ENCODE measurements around the gene RTL10. TPM values are rescaled to one million over a fixed set of nuclear protein-coding genes. Genes with fewer than 3 reads are reported as not detected.

Gene RTL10
- total and polyA plus RNA-seq, 2 of the 4 experiments (the other 2 are of a cell fraction): 8.6 to 12.1 TPM

DNA sequence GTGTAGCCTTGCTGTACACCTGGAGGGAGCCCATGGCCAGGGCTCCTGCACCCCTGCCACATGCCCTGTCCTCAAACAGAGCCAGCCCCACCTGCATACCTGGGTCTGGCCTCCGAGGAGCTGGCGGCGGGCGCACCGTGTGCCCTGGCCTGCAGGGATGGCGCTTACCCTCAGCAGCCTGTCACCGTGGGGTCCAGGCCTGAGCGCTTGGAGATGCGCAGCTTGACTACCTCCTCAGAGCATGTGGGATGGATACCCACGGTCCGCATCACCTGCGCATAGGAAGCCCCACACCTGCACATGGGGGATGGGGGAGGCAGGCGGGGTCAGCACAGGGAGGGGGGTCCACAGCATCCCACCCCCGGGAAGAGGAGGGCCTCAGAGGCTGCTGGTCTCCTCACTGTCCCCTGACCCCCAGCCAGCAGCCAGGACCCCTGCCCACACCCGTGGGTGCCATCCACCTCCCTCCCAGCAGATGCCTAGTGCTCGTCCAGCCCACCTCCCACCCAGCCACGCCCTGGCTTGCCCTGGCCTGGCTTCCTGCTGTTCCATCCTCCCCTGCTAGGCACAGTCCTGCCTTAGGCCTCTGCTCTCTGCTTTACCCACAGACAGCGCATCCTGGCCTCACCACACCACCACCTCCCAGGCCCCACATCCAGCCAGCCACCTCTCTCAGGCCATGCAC is 22.4 kb upstream of the RTL10 start:
- intact Hi-C loops (cut with micrococcal nuclease) (no loop called here), in situ Hi-C loops (cut with MboI; ENCODE audit: low sequenced_read_pairs) (no loop called here), dilution Hi-C loops (cut with HindIII; ENCODE audit: low sequenced_read_pairs, unreplicated experiment) (no loop called here)
- 0 out of 2 replicates have a peak overlapping the region, but pooled peaks have one; percentile 1 for H3K14ac ChIP-seq (replicated peaks; ENCODE audit: low read depth, low read length)
- H3K18ac ChIP-seq (ENCODE audit: low read depth, low read length): no peak overlapping the region
- peak overlapping the region; percentile 88 for H2AK5ac ChIP-seq (ENCODE audit: low read depth, low read length)
- no peak overlapping the region; the same call in 1 of the 2 replicates for H3K27ac ChIP-seq (ENCODE audit: insufficient read depth, low read length)
- peak overlapping the region; percentile 5 for H2AFZ ChIP-seq (replicated peaks; ENCODE audit: low read length, poor library complexity)
- H3K9me3 ChIP-seq (ENCODE audit: control insufficient read depth, insufficient read depth, low read length): no peaks in the 10 kb centered on the region
- no peak overlapping the region for H3K4me2 ChIP-seq (ENCODE audit: low read depth, low read length)
- peak overlapping the region; percentile 92 for H2BK120ac ChIP-seq (ENCODE audit: low read depth, low read length)
- peak overlapping the region; percentile 83 for H2BK20ac ChIP-seq (ENCODE audit: low read depth, low read length)
- no peaks in the 10 kb centered on the region for H3K27me3 ChIP-seq (ENCODE audit: control insufficient read depth, insufficient read depth, low read length)
- peaks cover 4% of the 10 kb centered on the region for H4K20me1 ChIP-seq (ENCODE audit: insufficient read depth, low read length)
- no peak overlapping the region for H3K23ac ChIP-seq (ENCODE audit: low read depth, low read length)
- peaks cover 33% of the 10 kb centered on the region for H3K9me1 ChIP-seq (ENCODE audit: insufficient read depth, low read length)
- peak overlapping the region; percentile 74; the same call in 2 of the 3 replicates for H2BK15ac ChIP-seq (ENCODE audit: low read depth, low read length)
- H4K91ac ChIP-seq (ENCODE audit: insufficient read depth, low read depth, low read length): peak overlapping the region; percentile 96
- H3K56ac ChIP-seq (ENCODE audit: extremely low read depth, insufficient read depth, low read length): no peak overlapping the region
- ChIA-PET POLR2A (ENCODE audit: unreplicated experiment) (no interaction called here), CTCF (interaction anchor here (1.0 kb wide), 1 partner anchor 147 kb away, joined by 3 read pairs; no protein-coding TSS in a partner anchor)
- DNase-seq (no peak), ATAC-seq (ENCODE audit: low read depth) (no peak)
- no TSS peak for BruUV-seq (replicated peaks)
- no peak overlapping the region for H4K5ac ChIP-seq (ENCODE audit: low read depth, low read length)
- H3K79me1 ChIP-seq (ENCODE audit: low read depth in 1 of 2, low read length in 2 of 2): peaks cover 18 to 37% of the 10 kb centered on the region in 2 experiments
- H2AK9ac ChIP-seq (replicated peaks; ENCODE audit: low read depth, low read length, poor library complexity): peak overlapping the region; percentile 77
- H3K4me3 ChIP-seq (ENCODE audit: insufficient read depth, low read depth, low read length): no peak overlapping the region
- H2BK5ac ChIP-seq (ENCODE audit: low read depth, low read length, poor library complexity, severe bottlenecking): peak overlapping the region; percentile 42
- peak overlapping the region; percentile 86 for H3K4ac ChIP-seq (ENCODE audit: low read depth, low read length)
- H3K36me3 ChIP-seq (ENCODE audit: control insufficient read depth, insufficient read depth, low read length): peaks cover 1% of the 10 kb centered on the region; the same call in 1 of the 2 replicates
- 98% methylated on average over 10 of the region's 18 CpGs; no CpG with 5 or more reads in 1 of the 2 experiments for WGBS, 2 experiments (ENCODE audit: extremely low coverage in 2 of 2, insufficient read length in 1 of 2)
- H3K4me1 ChIP-seq (ENCODE audit: control insufficient read depth, insufficient read depth, low read length): peaks cover 42% of the 10 kb centered on the region
- H3K9ac ChIP-seq (ENCODE audit: low read depth, low read length): no peak overlapping the region
- H4K8ac ChIP-seq (ENCODE audit: low read depth in 2 of 2, low read length in 2 of 2): peak overlapping the region in 1 of 2 experiments; percentile 49; a peak in 3 of 4 replicates
- TF ChIP-seq FOS (IDR thresholded peaks at IDR 0.05; ENCODE audit: low read depth, low read length) (no peak), MXI1 (IDR thresholded peaks at IDR 0.05; ENCODE audit: borderline replicate concordance, low read depth, low read length) (no peak), BHLHE40 (IDR thresholded peaks at IDR 0.05; ENCODE audit: low read depth, low read length) (no peak), CTCF (conservative IDR thresholded peaks at IDR 0.05; ENCODE audit: low read depth, low read length) (no peak), SMC3 (IDR thresholded peaks at IDR 0.05; ENCODE audit: low read depth, low read length) (no peak), RFX5 (IDR thresholded peaks at IDR 0.05; ENCODE audit: low read depth, low read length) (no peak), MAZ (IDR thresholded peaks at IDR 0.05; ENCODE audit: borderline replicate concordance, low read depth, low read length) (no peak), CEBPB (IDR thresholded peaks at IDR 0.05; ENCODE audit: low read depth, low read length) (no peak), NFE2L2 (IDR thresholded peaks at IDR 0.05; ENCODE audit: low read depth, low read length) (no peak), ELK1 (IDR thresholded peaks at IDR 0.05; ENCODE audit: borderline replicate concordance, low read depth, low read length) (no peak), RAD21 (IDR thresholded peaks at IDR 0.05; ENCODE audit: low read length) (no peak), POLR2A (IDR thresholded peaks at IDR 0.05; ENCODE audit: low read depth, low read length) (no peak), CHD1 (IDR thresholded peaks at IDR 0.05; ENCODE audit: low read depth, low read length) (no peak), MAFK (IDR thresholded peaks at IDR 0.05; ENCODE audit: low read depth, low read length) (no peak)
- TF ChIP-seq, protein P1, sequence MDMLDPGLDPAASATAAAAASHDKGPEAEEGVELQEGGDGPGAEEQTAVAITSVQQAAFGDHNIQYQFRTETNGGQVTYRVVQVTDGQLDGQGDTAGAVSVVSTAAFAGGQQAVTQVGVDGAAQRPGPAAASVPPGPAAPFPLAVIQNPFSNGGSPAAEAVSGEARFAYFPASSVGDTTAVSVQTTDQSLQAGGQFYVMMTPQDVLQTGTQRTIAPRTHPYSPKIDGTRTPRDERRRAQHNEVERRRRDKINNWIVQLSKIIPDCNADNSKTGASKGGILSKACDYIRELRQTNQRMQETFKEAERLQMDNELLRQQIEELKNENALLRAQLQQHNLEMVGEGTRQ (IDR thresholded peaks at IDR 0.05; ENCODE audit: low read depth, low read length): no peak
